ENCODE data around the gene NBEAL2. TPM values are rescaled to one million over a fixed set of nuclear protein-coding genes. Genes with fewer than 3 reads are reported as not detected.

Gene NBEAL2
- total RNA-seq, 4 donors from 2014 or later, result 4.1 to 8.7 (median 7.5) TPM

DNA sequence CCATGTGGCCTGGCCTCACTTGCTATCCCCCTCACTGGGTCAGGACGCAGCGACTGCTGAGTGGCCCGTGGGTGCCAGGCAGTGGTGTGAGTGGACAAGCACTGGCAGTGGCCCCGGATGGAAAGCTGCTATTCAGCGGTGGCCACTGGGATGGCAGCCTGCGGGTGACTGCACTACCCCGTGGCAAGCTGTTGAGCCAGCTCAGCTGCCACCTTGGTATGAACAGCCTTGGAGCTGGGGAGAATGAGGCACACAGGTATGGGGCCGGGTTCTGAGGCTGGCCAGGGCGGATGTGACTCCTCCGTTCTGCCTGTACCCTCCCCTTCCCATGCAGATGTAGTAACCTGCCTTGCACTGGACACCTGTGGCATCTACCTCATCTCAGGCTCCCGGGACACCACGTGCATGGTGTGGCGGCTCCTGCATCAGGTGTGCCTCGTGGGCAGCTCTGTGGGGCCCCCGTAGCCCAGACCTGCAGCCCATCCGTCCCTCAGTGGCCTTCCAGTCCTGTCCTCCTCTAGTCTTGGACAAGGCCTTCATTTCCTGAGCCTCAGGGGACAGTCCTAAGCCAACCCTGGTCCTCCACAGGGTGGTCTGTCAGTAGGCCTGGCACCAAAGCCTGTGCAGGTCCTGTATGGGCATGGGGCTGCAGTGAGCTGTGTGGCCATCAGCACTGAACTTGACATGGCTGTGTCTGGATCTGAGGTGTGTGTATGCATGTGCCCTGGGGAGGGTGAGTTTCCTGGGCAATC lies 28.2 kb downstream of the NBEAL2 start:
- no peaks in the 10 kb centered on the region for H3K27me3 ChIP-seq
- TF ChIP-seq, protein P1, sequence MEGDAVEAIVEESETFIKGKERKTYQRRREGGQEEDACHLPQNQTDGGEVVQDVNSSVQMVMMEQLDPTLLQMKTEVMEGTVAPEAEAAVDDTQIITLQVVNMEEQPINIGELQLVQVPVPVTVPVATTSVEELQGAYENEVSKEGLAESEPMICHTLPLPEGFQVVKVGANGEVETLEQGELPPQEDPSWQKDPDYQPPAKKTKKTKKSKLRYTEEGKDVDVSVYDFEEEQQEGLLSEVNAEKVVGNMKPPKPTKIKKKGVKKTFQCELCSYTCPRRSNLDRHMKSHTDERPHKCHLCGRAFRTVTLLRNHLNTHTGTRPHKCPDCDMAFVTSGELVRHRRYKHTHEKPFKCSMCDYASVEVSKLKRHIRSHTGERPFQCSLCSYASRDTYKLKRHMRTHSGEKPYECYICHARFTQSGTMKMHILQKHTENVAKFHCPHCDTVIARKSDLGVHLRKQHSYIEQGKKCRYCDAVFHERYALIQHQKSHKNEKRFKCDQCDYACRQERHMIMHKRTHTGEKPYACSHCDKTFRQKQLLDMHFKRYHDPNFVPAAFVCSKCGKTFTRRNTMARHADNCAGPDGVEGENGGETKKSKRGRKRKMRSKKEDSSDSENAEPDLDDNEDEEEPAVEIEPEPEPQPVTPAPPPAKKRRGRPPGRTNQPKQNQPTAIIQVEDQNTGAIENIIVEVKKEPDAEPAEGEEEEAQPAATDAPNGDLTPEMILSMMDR (IDR thresholded peaks at IDR 0.05 in 4 of 5, conservative IDR thresholded peaks at IDR 0.05 in 1 of 5), result no peak
- TF ChIP-seq POLR2A (IDR thresholded peaks at IDR 0.05), result no peak
- DNase-seq, result no peak
- H3K4me1 ChIP-seq, result peaks cover 0 to 18% of the 10 kb centered on the region in 2 donors
- no peak for ATAC-seq
- no peaks in the 10 kb centered on the region for H3K9me3 ChIP-seq
- in situ Hi-C loops (cut with MboI; ENCODE audit: low sequenced_read_pairs in 4 of 4) (loop anchor here in 1 of 4 donors (25.0 kb wide), 1 partner anchor 320 kb away; the partner anchor contains the start of gene ALS2CL), intact Hi-C loops (cut with DNase I; ENCODE audit: low total_unique reads) (loop anchor here (2.0 kb wide), 1 partner anchor 29 kb away; the partner anchor contains the start of gene NBEAL2)
- H3K27ac ChIP-seq, result no peak overlapping the region
- peaks cover 0 to 9% of the 10 kb centered on the region in 2 donors for H3K36me3 ChIP-seq
- no peak overlapping the region for H3K4me3 ChIP-seq

DNA sequence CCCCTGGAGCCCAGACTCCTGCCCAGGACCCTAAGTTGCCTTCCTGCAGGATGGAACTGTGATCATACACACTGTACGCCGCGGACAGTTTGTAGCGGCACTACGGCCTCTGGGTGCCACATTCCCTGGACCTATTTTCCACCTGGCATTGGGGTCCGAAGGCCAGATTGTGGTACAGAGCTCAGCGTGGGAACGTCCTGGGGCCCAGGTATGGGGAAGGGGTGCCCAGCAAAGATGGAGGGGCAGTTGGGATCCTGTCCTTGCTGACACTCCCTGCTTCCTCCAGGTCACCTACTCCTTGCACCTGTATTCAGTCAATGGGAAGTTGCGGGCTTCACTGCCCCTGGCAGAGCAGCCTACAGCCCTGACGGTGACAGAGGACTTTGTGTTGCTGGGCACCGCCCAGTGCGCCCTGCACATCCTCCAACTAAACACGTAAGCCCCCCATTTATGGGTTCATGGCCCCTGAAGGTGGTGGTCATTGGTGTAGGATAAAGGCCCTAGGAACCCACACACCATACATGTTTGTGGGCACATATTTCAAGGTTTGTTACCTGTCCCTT lies 28.8 kb downstream of the NBEAL2 start:
- H3K4me3 ChIP-seq, result peak overlapping the region in 1 of 4 donors; percentile 71
- intact Hi-C loops (cut with DNase I; ENCODE audit: low total_unique reads), result loop anchor here (2.0 kb wide), 1 partner anchor 30 kb away; the partner anchor contains the start of gene NBEAL2
- peaks cover 1 to 18% of the 10 kb centered on the region in 2 donors for H3K4me1 ChIP-seq
- no peaks in the 10 kb centered on the region for H3K27me3 ChIP-seq
- H3K27ac ChIP-seq, result peak overlapping the region in 2 of 4 donors; percentile 86
- DNase-seq, result no peak
- ATAC-seq, result no peak
- no peaks in the 10 kb centered on the region for H3K9me3 ChIP-seq
- in situ Hi-C loops (cut with MboI; ENCODE audit: low sequenced_read_pairs in 4 of 4), result loop anchor here in 1 of 4 donors (25.0 kb wide), 1 partner anchor 321 kb away; the partner anchor contains the start of gene ALS2CL
- TF ChIP-seq, protein P1 (IDR thresholded peaks at IDR 0.05 in 4 of 5, conservative IDR thresholded peaks at IDR 0.05 in 1 of 5), result no peak
- no peak for TF ChIP-seq POLR2A (IDR thresholded peaks at IDR 0.05)
- H3K36me3 ChIP-seq, result peaks cover 0 to 7% of the 10 kb centered on the region in 2 donors

DNA sequence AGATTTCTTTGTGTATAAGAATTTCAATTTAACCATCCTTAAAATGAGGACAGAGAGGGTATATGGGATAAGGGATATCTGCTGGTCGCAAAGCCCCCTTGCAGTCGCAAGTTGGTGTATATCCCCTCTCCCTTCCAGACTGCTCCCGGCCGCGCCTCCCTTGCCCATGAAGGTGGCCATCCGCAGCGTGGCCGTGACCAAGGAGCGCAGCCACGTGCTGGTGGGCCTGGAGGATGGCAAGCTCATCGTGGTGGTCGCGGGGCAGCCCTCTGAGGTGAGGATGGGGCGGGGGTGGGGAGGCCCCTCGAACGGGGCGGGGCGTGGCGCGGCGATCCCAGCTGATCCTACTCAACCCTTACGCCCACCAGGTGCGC lies 29.4 kb downstream of the NBEAL2 start:
- Histone ChIP-seq H3K4me3 (peak overlapping the region; percentile 55 to 71 (median 66)), H3K4me1 (peaks cover 4 to 18% of the 10 kb centered on the region in 2 donors), H3K27me3 (no peaks in the 10 kb centered on the region), H3K36me3 (peaks cover 0 to 2% of the 10 kb centered on the region in 2 donors), H3K9me3 (no peaks in the 10 kb centered on the region), H3K27ac (peak overlapping the region; percentile 85 to 88 (median 86))
- TF ChIP-seq POLR2A (IDR thresholded peaks at IDR 0.05), result no peak
- TF ChIP-seq, protein P1 (IDR thresholded peaks at IDR 0.05 in 4 of 5, conservative IDR thresholded peaks at IDR 0.05 in 1 of 5), result no peak
- ATAC-seq (no peak), DNase-seq (no peak)
- in situ Hi-C loops (cut with MboI; ENCODE audit: low sequenced_read_pairs in 4 of 4) (loop anchor here in 1 of 4 donors (25.0 kb wide), 1 partner anchor 322 kb away; the partner anchor contains the start of gene ALS2CL), intact Hi-C loops (cut with DNase I; ENCODE audit: low total_unique reads) (loop anchor here (2.0 kb wide), 1 partner anchor 30 kb away; the partner anchor contains the start of gene NBEAL2)

GRCh38 chr3:47009225-47010110 lies 30.0 kb downstream of the NBEAL2 start:
- Histone ChIP-seq H3K36me3 (peaks cover 0 to 5% of the 10 kb centered on the region in 2 donors), H3K9me3 (no peaks in the 10 kb centered on the region), H3K27ac (peak overlapping the region; percentile 85 to 88 (median 86)), H3K4me3 (peak overlapping the region; percentile 55 to 71 (median 66)), H3K27me3 (no peaks in the 10 kb centered on the region), H3K4me1 (peaks cover 4 to 18% of the 10 kb centered on the region in 2 donors)
- intact Hi-C loops (cut with DNase I; ENCODE audit: low total_unique reads), result loop anchor here (2.0 kb wide), 1 partner anchor 31 kb away; the partner anchor contains the start of gene NBEAL2
- DNase-seq, result peak; percentile 74 to 90
- in situ Hi-C loops (cut with MboI; ENCODE audit: low sequenced_read_pairs in 4 of 4), result loop anchor here in 1 of 4 donors (25.0 kb wide), 1 partner anchor 322 kb away; the partner anchor contains the start of gene ALS2CL
- TF ChIP-seq, protein P1 (IDR thresholded peaks at IDR 0.05 in 4 of 5, conservative IDR thresholded peaks at IDR 0.05 in 1 of 5), result no peak
- peak; percentile 86 to 89 for TF ChIP-seq POLR2A (IDR thresholded peaks at IDR 0.05)
- ATAC-seq, result peak; percentile 75 to 79

Measured in gastrocnemius medialis (tissue), 4 donors.